ENCODE data around the gene NXPH4.

NXPH4 gene

GRCh38 chr12:57195186-57195585 is 21.4 kb upstream of the NXPH4 start:
- Histone ChIP-seq H3K27me3 (ENCODE audit: insufficient read depth, low read depth, severe bottlenecking) (no peaks in the 10 kb centered on the region), H3K9me3 (ENCODE audit: severe bottlenecking) (no peaks in the 10 kb centered on the region), H3K36me3 (peaks cover 4% of the 10 kb centered on the region; the same call in 1 of the 2 replicates), H3K27ac (no peak overlapping the region), H3K4me3 (ENCODE audit: low read depth, low read length) (no peak overlapping the region)
- DNase-seq = no peak
- no peak for TF ChIP-seq CTCF (IDR thresholded peaks at IDR 0.05; ENCODE audit: low read depth, low read length)

- no peak overlapping the region for H3K27ac ChIP-seq
- H3K27me3 ChIP-seq (ENCODE audit: insufficient read depth, low read depth, severe bottlenecking) = no peaks in the 10 kb centered on the region
- TF ChIP-seq CTCF (IDR thresholded peaks at IDR 0.05; ENCODE audit: low read depth, low read length) = no peak
- peaks cover 4% of the 10 kb centered on the region; the same call in 1 of the 2 replicates for H3K36me3 ChIP-seq
- no peak for DNase-seq
- H3K4me3 ChIP-seq (ENCODE audit: low read depth, low read length) = no peak overlapping the region
- no peaks in the 10 kb centered on the region for H3K9me3 ChIP-seq (ENCODE audit: severe bottlenecking)
Observed at GRCh38 chr12:57195611-57196371, 20.8 kb upstream of the NXPH4 start.

GRCh38 chr12:57196439-57196838 is 20.2 kb upstream of the NXPH4 start:
- Histone ChIP-seq H3K9me3 (ENCODE audit: severe bottlenecking) (no peaks in the 10 kb centered on the region), H3K36me3 (peaks cover 4% of the 10 kb centered on the region; the same call in 1 of the 2 replicates), H3K27ac (no peak overlapping the region), H3K4me3 (ENCODE audit: low read depth, low read length) (no peak overlapping the region), H3K27me3 (ENCODE audit: insufficient read depth, low read depth, severe bottlenecking) (no peaks in the 10 kb centered on the region)
- DNase-seq = no peak
- no peak for TF ChIP-seq CTCF (IDR thresholded peaks at IDR 0.05; ENCODE audit: low read depth, low read length)

GRCh38 chr12:57196956-57197355 is 19.6 kb upstream of the NXPH4 start:
- H3K27me3 ChIP-seq (ENCODE audit: insufficient read depth, low read depth, severe bottlenecking) = no peaks in the 10 kb centered on the region
- H3K36me3 ChIP-seq = peaks cover 4% of the 10 kb centered on the region; the same call in 1 of the 2 replicates

GRCh38 chr12:57198329-57198728 is 18.3 kb upstream of the NXPH4 start:
- H3K27ac ChIP-seq = no peak overlapping the region
- H3K27me3 ChIP-seq (ENCODE audit: insufficient read depth, low read depth, severe bottlenecking) = no peaks in the 10 kb centered on the region
- DNase-seq = no peak
- no peaks in the 10 kb centered on the region for H3K9me3 ChIP-seq (ENCODE audit: severe bottlenecking)
- no peak overlapping the region for H3K4me3 ChIP-seq (ENCODE audit: low read depth, low read length)
- TF ChIP-seq CTCF (IDR thresholded peaks at IDR 0.05; ENCODE audit: low read depth, low read length) = no peak
- peaks cover 5% of the 10 kb centered on the region for H3K36me3 ChIP-seq

More at GRCh38 chr12:57196956-57197355, 19.6 kb upstream of the NXPH4 start:
- Histone ChIP-seq H3K27ac (no peak overlapping the region), H3K9me3 (ENCODE audit: severe bottlenecking) (no peaks in the 10 kb centered on the region), H3K4me3 (ENCODE audit: low read depth, low read length) (no peak overlapping the region)
- no peak for TF ChIP-seq CTCF (IDR thresholded peaks at IDR 0.05; ENCODE audit: low read depth, low read length)
- no peak for DNase-seq

GRCh38 chr12:57199191-57199590 is 17.4 kb upstream of the NXPH4 start:
- Histone ChIP-seq H3K36me3 (peaks cover 7% of the 10 kb centered on the region), H3K27me3 (ENCODE audit: insufficient read depth, low read depth, severe bottlenecking) (no peaks in the 10 kb centered on the region), H3K27ac (no peak overlapping the region), H3K9me3 (ENCODE audit: severe bottlenecking) (no peaks in the 10 kb centered on the region), H3K4me3 (ENCODE audit: low read depth, low read length) (no peak overlapping the region)
- no peak for DNase-seq
- TF ChIP-seq CTCF (IDR thresholded peaks at IDR 0.05; ENCODE audit: low read depth, low read length) = no peak

All from WERI-Rb-1 (cell line).